Neutrophil (primary cell): Measurements from ENCODE around the gene CABP4.
A peak's percentile ranks its signal among the peaks of the same experiment; 100 is the strongest.

Experiments used
- H3K27ac ChIP-seq: fragments of 200-600 bp; sonication (generic); 2 replicates; pipeline ENCODE4 v1.5.1; 2016; ENCODE audit warnings: mild to moderate bottlenecking, moderate library complexity
- H3K27me3 ChIP-seq: fragments of 200-600 bp; sonication (generic); 2 replicates; pipeline ENCODE4 v1.6.0; 2016; ENCODE audit warnings: mild to moderate bottlenecking
- H3K36me3 ChIP-seq: fragments of 200-600 bp; sonication (generic); 2 replicates; pipeline ENCODE4 v1.5.1; 2017
- H3K4me1 ChIP-seq, 2 experiments: fragments of 200-600 bp in 1 of 2; sonication (generic) in 1 of 2; 1 replicate in 1 of 2; 2 replicates in 1 of 2; pipeline versions ENCODE4 v1.5.1 to v1.6.1; 2013 to 2016; ENCODE audit warnings: low read depth in 1 of 2, low read length in 1 of 2, mild to moderate bottlenecking in 1 of 2, moderate library complexity in 1 of 2; ENCODE audit not compliant: control insufficient read depth in 1 of 2, insufficient read depth in 1 of 2
- H3K4me3 ChIP-seq, 2 experiments: fragments of 200-600 bp in 1 of 2; sonication (generic) in 1 of 2; 1 replicate in 1 of 2; 2 replicates in 1 of 2; pipeline ENCODE4 v1.5.1; 2013 to 2016; ENCODE audit warnings: low read depth in 1 of 2, low read length in 1 of 2, mild to moderate bottlenecking in 1 of 2, moderate library complexity in 1 of 2
- H3K9me3 ChIP-seq: fragments of 200-600 bp; sonication (generic); 2 replicates; pipeline ENCODE4 v1.5.1; 2016
- TF ChIP-seq, protein P1 (sequence below): fragments of 200-600 bp; sonication (generic); IDR thresholded peaks from 2 replicates; pipeline ENCODE4 v1.5.1; 2016; ENCODE audit warnings: antibody characterized with exemption

CABP4 gene

DNA sequence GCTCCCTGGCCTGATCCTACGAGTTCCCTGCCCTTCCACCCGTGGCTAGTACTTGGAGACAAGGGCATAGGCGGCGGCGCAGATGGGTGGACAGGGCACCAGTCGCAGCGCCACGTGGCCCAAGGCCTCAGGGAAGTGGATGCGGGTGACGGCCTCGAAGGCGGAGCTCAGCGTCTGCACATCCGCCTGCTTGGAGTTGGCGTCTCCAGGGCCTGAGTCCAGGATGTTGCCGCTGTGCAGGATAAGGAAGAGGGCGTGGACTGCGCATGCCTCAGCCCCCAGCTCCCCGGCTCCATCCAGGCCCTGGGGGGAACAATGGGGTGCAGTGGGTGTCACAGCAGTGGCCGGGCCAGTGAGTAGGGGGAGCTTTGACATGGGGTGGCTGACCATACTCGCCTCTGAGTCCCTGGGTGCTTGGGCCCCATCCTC, 43.4 kb downstream of the CABP4 start:
- Histone ChIP-seq H3K4me3 (no peak overlapping the region), H3K27me3 (peaks cover under 1% of the 10 kb centered on the region), H3K27ac (no peak overlapping the region), H3K9me3 (no peaks in the 10 kb centered on the region), H3K4me1 (peaks cover 20 to 21% of the 10 kb centered on the region in 2 experiments), H3K36me3 (peaks cover 95% of the 10 kb centered on the region)
- TF ChIP-seq, protein P1, sequence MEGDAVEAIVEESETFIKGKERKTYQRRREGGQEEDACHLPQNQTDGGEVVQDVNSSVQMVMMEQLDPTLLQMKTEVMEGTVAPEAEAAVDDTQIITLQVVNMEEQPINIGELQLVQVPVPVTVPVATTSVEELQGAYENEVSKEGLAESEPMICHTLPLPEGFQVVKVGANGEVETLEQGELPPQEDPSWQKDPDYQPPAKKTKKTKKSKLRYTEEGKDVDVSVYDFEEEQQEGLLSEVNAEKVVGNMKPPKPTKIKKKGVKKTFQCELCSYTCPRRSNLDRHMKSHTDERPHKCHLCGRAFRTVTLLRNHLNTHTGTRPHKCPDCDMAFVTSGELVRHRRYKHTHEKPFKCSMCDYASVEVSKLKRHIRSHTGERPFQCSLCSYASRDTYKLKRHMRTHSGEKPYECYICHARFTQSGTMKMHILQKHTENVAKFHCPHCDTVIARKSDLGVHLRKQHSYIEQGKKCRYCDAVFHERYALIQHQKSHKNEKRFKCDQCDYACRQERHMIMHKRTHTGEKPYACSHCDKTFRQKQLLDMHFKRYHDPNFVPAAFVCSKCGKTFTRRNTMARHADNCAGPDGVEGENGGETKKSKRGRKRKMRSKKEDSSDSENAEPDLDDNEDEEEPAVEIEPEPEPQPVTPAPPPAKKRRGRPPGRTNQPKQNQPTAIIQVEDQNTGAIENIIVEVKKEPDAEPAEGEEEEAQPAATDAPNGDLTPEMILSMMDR, result no peak

DNA sequence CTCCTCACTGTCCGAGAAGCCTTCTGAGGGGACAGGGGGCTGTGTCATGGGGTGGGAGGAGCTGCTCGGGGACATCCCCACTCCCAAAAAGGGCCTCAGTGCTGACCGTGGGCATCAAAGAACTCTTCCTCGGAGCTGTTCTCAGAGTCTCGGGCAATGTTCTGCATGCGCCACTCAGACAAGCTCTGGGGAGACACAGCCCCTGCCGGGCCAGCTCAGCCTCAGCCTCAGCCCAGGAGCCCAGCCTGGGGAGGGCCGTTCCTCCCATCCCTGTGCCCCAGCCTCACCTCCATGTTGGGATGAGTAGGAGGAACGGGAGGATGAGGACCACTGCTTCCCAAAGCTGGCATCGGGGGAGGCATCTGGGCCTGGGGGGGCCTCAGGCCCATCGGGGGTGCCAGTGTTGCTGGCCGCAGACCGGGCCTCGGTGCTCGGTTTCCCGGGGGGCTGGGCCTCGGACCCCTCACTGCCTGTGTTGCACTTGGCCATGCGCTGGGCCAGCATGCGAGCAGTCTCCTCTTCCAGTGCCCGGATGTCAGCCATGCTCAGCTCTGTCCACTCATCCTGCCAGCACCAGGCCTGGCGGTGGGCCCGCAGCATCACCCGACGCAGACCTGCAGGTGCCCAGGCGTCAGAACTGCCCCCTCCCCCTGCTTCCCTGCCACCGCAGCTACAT, 44.8 kb downstream of the CABP4 start:
- H3K27me3 ChIP-seq, result peaks cover 5% of the 10 kb centered on the region
- H3K9me3 ChIP-seq, result no peaks in the 10 kb centered on the region
- H3K27ac ChIP-seq, result no peak overlapping the region
- H3K36me3 ChIP-seq, result peaks cover 81% of the 10 kb centered on the region
- H3K4me1 ChIP-seq, result peaks cover 24 to 29% of the 10 kb centered on the region in 2 experiments
- TF ChIP-seq, protein P1, result no peak
- H3K4me3 ChIP-seq, result no peak overlapping the region

DNA sequence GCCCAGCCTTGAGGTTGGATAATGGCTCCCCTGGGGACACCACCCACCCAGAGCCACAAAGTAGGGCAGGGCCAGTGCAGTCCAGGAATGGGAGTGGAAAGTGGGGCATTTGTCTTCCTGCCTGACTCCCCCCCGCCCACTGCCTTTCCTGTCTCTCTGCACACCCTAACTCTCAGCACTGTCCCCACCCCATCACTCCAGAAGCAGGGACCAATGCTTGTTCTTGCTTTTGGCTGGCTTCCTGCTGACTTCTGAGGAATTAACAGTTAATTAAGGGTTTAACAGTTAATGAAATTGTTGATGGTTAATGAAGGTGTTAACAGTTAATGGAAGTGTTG, 45.3 kb downstream of the CABP4 start:
- Histone ChIP-seq H3K36me3 (peaks cover 76% of the 10 kb centered on the region), H3K4me1 (peaks cover 27 to 31% of the 10 kb centered on the region in 2 experiments), H3K27me3 (peaks cover 5% of the 10 kb centered on the region), H3K9me3 (no peaks in the 10 kb centered on the region), H3K27ac (no peak overlapping the region), H3K4me3 (no peak overlapping the region)
- TF ChIP-seq, protein P1, result no peak

DNA sequence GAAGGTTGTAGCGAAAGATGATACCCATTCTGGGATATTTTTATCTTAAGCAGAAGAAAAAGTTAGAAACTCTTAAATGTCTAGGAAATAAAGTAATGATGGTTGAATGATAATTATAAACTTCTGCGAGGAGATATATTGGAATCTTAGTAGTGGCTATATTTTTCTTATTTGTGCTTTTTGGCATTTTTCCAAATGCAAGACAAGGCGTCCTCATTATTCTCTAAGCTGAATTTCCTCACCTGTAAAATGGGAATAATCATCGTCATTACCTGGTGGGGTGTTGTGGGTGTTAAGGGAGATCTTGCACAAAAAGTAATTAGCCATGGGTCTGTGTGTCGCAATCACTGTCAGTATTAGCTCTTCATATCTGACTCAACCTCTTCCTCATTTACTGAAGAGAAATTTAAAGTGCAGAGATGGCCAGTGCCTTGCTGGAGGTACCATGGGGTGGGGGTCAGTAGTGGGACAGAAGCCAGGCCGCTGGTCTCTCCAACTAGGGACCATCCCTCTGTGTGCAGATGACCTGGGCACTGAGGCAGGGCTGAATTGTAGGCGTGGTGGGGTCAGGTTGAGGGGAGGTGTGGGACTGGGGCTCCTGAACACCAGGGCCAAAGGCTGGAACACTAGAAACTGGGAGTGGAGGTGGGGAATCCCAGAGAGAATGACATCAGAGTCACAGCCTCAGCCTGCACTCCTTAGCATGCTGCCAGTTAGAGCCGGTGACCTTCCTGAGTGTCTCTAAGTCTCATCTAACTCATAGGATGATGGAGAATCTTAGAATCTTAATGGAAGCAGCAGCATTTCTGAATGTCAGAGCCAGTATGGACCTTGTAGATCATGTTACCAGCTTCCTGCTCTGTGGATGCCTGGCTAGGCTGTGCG, 45.9 kb downstream of the CABP4 start:
- no peak overlapping the region for H3K4me3 ChIP-seq
- TF ChIP-seq, protein P1, result no peak
- H3K27me3 ChIP-seq, result peaks cover 5% of the 10 kb centered on the region
- H3K36me3 ChIP-seq, result peaks cover 70% of the 10 kb centered on the region
- H3K9me3 ChIP-seq, result no peaks in the 10 kb centered on the region
- peaks cover 33 to 37% of the 10 kb centered on the region in 2 experiments for H3K4me1 ChIP-seq
- H3K27ac ChIP-seq, result peak overlapping the region; percentile 55

- no peak overlapping the region for H3K4me3 ChIP-seq
- H3K27me3 ChIP-seq, result peaks cover 5% of the 10 kb centered on the region
- H3K4me1 ChIP-seq, result peaks cover 41 to 45% of the 10 kb centered on the region in 2 experiments
- H3K27ac ChIP-seq, result peak overlapping the region; percentile 55
- H3K9me3 ChIP-seq, result no peaks in the 10 kb centered on the region
- H3K36me3 ChIP-seq, result peaks cover 62% of the 10 kb centered on the region
- TF ChIP-seq, protein P1, result no peak
Measured at GRCh38 chr11:67501854-67502253, 46.7 kb downstream of the CABP4 start.
